Dedifferentiated amniotic fluid mesenchymal stem cell (primary cell): Measurements from ENCODE around the gene EID3.
"Not testable (repeated sequence)": the region's sequence is repeated elsewhere in the genome, so short reads cannot be mapped to it uniquely, and the experiment has no call there.

Experiments
- DNase-seq: peaks from one replicate; pipeline ENCODE4 v3.0.0-alpha.2; 2016; ENCODE audit errors: extremely low spot score

EID3 gene

DNA sequence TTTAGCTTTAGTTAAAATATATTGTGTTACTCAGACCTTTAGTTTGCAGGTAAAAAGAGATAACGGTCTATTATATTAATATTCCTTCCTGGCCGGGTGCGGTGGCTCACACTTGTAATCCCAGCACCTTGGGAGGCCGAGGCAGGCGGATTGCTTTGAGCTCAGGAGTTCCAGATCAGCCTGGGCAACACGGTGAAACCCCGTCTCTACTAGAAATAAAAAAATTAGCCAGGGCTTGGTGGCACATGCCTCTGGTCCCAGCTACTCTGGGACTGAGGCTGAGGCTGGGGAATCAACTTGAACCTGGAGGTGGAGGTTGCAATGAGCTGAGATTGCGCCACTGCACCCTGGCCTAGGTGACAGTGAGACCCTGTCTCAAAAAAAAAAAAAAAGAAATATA, 13.2 kb upstream of the EID3 start:
- no peak for DNase-seq

DNA sequence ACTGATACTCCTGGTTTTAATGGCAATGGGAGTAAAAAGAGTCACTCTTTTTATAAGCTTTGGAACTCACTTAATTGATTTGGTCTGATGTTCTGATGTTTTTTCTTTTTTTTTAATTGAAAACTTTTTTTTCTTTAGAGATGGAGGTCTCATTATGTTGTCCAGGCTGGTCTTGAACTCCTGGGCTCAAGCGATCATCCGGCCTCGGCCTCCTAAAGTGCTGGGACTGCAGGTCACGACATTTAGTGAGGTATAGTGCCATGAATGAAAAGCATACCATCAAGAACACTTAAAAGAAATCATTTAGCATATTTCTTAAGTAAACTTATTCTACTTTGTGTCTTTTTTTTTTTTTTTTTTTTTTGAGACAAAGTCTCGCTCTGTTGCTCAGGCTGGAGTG, 12.7 kb upstream of the EID3 start:
- DNase-seq = no peak

DNA sequence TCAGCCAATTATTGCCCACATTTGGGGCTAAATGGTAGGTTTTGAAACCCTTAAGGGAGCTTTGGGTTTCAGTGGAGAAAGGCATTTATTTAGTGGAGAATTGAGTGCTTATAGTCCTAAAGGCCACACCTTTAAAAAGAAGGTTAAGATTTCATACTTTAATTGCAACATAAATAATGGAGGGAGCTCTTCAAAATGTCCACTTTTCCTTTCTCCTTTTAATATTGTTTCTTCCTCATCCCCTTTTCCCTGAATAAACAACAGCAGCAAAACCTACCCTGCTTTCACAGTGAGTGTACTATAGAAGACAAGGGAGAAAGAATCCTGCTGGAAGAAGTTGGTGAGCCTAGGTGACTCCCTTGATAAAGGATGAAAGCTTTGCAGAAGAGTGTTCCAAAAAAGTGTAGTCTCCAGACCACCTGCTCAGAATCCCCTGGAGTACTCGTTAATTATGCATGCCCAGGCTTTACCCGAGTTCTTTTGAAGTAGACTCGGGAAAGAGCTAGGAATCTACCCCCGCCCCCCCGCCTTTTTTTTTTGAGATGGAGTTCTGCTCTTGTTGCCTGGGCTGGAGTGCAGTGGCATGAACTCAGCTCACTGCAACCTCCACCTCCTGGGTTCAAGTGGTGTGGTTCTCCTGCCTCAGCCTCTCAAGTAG, 11.5 kb upstream of the EID3 start:
- no peak for DNase-seq

DNA sequence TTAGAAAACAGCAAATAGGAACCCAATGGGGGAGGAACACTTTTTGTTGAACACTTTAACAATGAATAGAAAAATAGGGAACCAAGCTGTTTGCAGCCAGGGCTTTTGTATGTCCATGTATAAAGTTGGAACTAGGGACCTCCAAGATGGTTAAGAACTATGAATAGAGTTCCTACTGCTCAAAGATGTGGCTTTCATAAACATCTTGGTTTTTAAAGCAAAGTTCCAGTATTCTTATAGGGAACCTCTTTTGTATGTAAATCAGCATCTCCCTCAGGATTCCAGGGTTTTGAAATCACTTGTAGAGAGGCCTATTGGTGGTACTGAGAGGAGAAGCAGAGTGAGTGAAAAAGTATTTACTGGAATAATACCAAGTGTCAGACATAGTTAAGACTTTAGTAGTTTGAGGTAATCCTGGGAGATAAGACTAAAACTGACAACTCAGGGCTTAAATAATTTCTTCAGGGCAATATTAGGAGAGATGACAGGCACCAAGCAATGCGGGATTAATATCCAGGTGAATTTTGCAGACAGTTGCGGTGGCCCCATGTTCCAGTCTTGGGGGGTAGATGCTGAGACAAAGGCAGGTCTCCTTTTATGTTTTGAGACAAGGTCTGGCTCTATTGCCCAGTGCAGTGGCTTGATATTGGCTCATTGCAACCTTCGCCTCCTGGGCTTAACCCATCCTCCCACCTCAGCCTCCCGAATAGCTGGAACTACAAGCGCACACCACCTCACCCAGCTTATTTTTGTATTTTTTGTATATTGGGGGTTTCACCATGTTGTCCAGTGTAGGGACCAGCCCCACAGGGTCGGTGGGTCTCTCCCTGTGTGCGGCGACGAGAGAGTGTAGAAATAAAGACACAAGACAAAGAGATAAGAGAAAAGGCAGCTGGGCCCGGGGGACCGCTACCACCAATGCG, 10.4 kb upstream of the EID3 start:
- DNase-seq = no peak

DNA sequence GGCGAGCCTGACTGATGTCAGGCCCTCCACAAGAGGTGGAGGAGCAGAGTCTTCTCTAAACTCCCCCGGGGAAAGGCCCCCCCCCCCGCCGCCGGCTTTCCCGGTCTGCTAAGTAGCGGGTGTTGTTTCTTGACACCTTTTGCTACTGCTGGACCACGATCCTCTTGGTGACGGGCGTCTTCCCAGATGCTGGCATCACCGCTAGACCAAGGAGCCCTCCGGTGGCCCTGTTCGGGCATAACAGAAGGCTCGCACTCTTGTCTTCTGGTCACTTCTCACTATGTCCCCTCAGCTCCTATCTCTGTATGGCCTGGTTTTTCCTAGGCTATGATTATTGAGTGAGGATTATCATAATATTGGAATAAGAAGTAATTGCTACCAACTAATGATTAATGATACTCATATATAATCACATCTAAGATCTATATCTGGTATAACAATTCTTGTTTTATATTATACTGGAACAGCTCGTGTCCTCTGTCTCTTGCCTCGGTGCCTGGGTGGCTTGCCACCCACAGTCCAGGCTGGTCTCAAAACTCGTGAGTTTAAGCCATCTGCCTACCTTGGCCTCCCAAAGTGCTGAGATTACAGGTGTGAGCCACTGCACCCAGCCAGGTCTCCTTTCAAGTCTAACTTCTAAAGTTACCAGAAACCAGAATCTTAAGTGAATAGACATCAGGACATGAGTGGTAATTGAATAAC, 9.2 kb upstream of the EID3 start:
- DNase-seq = not testable (repeated sequence)

DNA sequence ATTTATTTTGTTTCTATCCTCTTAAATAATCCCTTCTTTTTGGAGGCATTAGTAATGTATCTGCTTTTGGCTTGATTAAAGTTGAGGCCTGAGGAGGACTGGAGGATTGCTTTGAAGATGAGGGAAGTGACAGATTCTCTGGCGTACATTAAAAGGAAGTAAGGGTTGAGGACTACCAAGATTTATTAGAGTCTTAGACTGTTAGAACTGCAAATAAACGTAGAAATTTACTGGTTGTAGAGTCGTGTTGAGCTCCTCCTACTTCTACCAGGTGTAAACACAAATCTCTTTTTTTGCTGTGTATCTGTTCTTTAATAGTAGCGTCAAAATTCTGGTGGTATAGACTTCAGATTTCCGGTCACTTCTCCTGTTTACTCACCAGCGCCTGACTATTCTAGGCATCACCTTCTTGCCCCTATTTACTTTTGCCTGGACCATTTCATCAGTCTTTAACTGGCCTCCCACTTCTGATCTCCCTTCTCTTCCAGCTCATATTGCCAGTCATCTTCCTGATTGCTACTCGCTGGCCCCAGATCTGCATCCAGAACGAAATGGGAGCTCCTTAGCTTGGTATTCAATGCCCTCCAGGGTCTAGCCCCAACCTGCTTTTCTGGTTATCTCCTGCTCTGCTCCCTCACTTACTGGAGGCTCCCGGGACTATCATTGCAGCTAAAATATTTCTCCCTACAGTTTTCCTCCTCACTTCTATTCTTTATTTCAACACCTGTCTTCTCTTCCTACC, 8.4 kb upstream of the EID3 start:
- DNase-seq = no peak

DNA sequence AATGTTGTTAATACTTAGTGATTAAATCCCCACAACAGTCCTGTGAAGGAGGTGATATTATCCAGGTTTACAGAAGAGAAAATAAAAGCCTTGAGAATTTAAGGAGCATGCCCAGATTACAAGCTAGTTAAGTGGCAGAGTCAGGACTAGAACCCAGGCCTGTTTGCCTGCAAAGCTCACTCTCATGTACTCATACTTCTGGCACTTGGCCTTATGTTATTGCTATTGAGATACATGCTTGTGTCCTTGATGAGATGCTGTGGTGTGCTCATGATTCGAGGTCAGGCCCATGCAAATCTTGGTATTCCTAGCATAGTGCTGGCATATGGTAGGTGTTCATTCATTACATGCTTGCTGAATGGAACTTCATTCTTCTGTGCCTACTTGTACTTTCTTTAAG, 7.6 kb upstream of the EID3 start:
- no peak for DNase-seq

DNA sequence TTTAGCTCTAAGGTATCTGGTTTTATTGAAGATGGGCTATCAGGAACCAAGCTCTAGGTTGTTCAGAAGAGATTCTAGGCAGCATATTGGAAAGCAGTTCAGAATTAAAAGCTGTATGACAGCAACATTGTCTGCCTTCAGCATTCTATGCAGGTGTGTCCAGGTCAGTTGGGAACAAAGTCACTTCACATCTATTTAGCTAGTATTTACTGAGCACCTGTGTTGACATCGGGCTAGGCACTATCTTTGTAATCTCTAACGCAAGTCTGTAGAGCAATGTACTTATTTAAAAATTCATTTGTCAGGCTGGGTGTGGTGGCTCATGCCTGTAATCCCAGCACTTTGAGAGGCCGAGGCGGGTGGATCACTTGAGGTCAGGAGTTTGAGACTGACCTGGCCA, 6.8 kb upstream of the EID3 start:
- no peak for DNase-seq

DNA sequence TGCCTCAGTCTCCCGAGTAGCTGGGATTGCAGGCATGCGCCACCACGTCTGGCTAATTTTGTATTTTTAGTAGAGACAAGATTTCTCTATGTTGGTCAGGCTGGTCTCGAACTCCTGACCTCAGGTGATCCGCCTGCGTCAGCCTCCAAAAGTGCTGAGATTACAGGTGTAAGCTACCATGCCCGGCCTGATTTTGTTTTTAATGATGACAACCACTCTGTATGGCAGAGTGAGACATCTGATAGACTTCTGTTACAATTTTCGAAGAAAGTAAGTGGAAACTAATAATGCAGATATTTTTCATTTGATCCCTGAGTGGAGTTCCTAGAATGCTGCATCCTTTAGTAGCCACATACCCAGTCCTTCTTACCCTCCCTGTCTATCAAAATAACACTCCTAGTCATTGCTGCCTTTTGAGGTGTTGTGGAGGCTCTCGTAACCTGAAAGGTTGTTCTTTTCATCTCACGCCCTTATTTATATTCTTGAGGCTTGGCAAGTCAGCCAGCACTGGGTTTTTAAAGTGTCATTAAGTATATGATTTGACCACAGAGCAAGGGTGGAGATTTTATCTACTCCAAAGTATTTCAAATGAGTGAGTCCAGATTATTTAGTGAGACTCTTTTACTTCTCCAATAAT, 5.9 kb upstream of the EID3 start:
- no peak for DNase-seq

DNA sequence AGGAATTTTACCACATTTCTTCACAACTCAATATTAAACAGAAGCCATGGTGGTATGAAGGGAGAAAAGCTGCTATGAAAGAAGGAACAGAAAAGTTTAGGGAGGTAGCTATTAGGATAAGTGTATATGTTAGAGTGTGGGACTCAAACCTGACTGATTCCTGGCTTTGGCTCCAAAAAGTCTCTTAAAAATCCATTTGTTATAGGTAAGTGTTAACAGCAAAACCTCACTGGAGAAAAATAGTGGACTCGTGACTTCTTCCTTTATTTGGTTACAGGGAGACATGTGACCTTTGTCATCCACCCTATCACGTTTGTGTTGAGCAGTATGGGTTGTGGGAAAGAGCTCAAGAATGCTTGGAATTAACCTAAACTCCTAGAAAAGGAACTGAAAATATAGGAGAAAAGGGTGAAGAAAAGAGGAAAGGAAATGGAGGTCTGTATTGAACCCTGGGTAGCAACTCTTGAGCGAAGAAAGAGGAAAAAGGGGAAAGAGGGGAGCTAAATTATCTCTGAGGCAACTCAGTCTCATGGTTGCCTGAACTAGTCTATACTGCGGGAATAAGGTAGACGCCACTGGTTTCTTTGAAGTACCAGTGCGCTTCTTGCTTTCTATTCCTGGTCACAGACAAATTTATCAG, 3.6 kb upstream of the EID3 start:
- DNase-seq = no peak

DNA sequence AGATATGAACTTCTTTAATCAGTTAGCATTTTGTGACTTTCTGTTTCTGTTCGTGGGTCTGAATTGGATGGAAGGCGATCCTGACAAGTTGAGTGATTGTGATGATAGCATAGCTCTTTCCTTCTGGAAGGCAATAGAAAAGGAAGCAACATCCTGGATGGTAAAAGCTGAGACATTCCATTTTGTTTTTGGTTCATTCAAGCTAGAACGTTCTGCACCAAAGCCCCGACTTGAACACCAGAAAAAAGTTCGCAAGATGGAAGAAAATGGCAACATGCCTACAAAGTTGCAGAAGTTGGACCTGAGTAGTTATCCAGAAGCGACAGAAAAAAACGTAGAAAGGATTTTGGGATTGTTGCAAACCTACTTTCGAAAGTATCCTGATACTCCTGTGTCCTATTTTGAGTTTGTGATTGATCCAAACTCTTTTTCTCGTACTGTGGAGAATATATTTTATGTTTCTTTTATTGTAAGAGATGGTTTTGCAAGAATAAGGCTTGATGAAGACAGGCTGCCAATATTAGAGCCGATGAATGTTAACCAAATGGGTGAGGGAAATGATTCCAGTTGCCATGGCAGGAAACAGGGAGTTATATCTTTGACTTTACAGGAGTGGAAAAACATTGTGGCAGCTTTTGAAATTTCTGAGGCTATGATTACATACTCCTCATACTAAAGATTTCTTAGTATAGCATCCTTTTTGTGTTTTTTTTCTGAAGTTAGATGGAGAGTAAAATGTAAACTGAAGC, 896 bp downstream of the EID3 start:
- no peak for DNase-seq

DNA sequence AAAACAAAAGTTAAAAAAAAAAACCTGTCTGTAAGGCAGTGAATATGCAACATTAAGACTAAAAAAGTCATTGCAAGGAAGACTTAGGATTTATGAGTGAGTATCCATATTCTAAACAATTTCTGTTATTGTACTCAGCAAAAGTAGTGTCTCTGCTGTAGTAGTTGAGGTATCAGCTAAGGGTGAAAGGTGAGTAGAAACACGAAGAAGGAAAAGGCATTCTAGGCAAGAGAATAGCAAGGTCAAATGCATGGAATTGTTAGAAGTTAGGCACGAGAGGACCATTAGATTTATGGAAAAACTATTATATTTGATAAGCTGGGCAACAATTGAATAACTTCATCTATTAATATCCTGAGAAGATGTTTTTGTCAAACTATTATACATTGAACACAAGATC, 1.8 kb downstream of the EID3 start:
- DNase-seq = no peak

DNA sequence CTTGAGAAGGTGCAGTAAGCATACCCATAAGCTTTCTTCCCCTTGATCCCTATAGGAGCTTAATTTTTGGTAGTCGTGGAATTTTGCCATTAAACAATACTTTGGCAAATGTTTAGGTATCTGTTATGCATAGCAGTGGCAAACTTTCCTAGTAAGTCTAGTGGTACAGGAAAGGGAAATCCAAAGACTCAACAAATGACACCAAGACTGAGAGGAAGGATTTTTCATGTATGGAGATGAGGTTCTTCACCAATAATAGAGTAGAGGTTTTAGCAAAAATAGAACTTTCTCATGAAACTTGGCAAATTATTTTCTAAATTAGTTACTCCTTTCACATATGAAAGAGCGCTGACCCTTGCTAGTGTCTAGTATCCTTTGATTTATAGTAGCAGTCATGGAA, 2.8 kb downstream of the EID3 start:
- no peak for DNase-seq

DNA sequence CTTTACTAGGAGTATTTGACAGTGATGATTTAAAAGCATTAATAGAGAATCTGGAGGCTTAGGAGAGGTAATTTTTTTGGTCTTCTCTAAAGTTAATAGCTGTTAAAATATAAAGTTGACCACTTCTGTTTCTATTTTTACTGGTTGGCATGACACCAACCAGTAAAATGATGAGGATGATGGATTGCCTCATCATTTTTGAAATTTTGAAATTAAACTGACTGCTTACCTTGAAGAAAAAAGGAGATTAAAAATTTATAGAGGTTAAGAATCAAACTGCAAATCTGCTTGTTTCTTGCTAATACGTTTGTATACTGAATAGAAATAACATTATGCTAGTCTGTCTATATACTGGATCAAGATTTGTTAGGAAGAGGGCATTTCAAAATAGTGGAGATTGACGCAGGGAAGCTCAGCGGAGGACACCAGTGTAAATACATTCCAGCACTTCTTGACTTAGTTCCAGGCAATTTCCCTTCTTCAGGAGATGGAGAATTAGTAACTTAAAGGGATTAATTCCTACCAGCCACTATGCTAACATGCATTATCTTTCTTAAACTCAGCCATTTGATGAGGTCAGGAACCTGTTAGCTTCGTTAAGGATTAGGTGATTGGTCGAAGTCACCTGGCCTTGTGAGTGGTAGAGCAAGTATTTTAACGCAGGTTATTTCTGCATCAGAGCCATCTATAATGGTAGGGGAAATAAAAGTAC, 3.6 kb downstream of the EID3 start:
- no peak for DNase-seq

DNA sequence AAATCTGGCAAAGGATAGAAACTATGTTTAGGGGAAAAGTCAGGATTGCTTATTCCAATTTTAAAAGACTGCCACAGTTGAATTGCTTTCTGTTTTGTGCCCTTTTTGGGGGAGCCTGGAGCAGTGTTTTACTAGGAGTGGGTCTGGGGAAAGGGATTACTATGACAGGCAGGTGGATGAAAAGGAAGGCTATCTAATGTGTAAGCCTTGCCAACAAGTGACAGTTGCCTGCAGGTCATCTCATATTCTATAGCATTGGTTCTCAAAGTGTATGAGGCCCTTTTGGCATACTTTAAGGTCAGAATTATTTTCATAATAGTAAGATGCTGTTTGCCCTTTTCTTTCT, 4.1 kb downstream of the EID3 start:
- DNase-seq = no peak

DNA sequence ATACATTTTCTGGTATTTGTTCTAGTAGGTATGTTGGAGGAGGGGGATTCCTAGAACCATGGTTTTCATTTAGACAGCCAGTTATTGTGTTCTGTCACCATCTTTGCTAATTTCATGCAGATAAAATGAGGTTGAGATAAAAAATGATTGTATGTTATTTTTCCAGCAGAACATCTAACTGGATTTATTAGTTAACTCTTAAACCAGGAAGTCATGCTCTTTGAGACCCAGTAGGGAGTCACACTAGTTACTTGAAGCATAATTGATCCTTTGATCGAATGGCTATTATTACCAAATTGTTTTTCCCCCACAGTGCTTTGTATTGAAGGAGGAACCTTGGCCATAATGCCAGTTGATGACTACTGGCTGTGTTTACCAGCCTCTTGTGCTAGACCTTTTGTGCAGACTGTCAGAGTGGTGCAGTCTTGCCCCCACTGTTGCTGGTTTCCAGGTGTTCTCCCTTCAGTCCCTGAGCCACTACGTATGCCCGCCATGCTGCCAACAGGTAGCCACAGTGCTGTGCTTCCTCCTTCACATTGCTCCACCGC, 6.0 kb downstream of the EID3 start:
- DNase-seq = no peak

DNA sequence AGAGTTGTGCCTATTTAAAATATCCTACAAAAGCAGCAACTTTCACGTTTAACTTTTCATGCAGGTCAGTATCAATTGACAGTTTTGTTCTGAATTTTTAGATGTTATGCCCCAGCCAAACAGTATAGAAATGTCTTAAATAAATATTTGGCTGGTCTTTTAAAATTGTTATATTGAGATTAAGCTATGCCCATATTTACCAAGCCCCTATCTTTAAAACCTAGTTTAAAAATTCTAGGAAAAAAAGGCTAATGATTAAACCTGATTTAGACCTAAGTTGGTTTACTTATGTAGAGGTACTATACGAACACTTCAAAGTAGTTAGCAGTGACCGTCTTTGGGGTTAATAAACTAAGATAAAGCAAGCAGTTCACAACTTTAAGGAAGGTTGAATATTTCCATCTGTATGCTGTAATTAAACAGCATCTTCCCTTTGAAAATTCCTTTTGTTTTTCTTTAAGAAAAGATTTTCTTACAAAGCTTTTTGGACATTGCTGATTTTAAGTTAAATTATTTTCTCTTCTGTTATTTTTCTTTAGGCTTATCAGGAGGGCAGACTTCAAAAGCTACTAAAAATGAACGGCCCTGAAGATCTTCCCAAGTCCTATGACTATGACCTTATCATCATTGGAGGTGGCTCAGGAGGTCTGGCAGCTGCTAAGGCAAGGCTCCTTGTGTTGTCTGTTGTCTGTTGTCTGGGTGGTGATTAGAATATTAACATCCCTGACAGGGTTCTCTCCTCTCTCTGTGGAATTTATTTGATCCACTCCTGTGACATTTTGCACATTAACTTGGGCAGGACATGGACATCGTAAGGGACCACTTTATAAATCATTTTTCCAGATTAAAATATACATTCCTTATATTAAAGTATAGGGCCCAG, 7.5 kb downstream of the EID3 start:
- no peak for DNase-seq

DNA sequence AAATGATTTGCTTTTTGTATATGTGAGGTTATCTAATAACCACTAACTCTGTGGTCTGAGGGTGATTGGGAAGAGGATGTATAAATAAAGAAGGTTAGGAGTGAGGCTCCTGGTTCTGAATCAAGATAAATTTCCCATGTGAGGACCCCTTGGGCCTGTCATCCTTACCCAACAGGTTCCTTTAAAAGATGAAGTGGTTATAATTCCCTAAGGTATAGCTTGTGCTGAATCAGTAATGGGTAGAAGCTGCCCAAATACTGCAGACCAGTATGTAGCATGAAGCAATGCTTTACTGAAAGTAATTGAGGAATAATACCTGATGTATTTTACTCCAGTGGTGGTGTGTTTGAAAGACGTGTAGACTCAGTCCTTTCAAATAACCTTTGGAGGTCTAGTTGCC, 8.7 kb downstream of the EID3 start:
- no peak for DNase-seq

DNA sequence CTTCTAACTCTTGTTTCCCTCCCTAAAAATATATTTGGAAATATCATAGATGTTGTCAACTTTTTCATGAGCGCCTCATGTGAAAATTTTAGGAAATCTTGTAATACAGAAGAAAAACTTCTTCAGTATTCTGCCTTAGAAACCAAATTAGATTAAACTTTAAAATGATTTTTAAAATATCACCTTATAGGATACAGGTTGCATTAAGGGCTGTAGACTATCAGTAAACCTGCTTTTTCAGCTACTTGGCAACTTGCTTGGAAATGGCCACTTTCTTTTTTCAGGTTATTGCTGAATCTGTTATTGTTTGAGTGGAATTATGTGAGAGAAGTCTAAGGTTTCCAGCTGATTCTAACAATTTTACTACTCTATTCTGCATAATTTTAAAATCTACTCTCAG, 9.1 kb downstream of the EID3 start:
- no peak for DNase-seq
